SK-N-SH (cell line): ENCODE data around the gene DPM2. TPM values are rescaled to one million over a fixed set of nuclear protein-coding genes. Genes with fewer than 3 reads are reported as not detected.
A peak's percentile ranks its signal among the peaks of the same experiment; 100 is the strongest.

ENCODE experiments used
- CTCF ChIA-PET: fragments of 300-600, 350-600 bp; formaldehyde crosslinking; extraction: SDS; loops from one replicate; lab custom pipeline; 2021; lab: Yijun Ruan, JAX
- POLR2A ChIA-PET: fragments of 350-600 bp; sonication (Branson Sonifier 250); formaldehyde crosslinking; extraction: SDS; loops from one replicate; lab custom pipeline; 2020; ENCODE audit warnings: antibody characterized with exemption, inconsistent platforms; lab: Yijun Ruan, JAX
- DNase-seq: peaks from one replicate; pipeline ENCODE4 v3.0.0; 2012
- H2AFZ ChIP-seq: fragments of 200-600 bp; sonication (generic); 2 replicates; pipeline ENCODE4 v1.8.1; 2016; ENCODE audit warnings: antibody characterized with exemption, mild to moderate bottlenecking, low read depth
- H3F3A ChIP-seq: fragments of 200-600 bp; sonication (generic); replicated peaks from 2 replicates; pipeline ENCODE3; 2016; ENCODE audit warnings: antibody characterized with exemption, mild to moderate bottlenecking; ENCODE audit not compliant: insufficient read depth
- H3K27ac ChIP-seq, 2 experiments: fragments of 200-500 bp in 1 of 2; fragments of 200-600 bp in 1 of 2; sonication (Bioruptor generic) in 1 of 2; sonication (generic), shearing (Covaris generic) in 1 of 2; 2 replicates each; pipeline versions ENCODE4 v1.5.1 to v1.6.1; 2014 to 2016; ENCODE audit warnings: low read depth in 2 of 2, inconsistent platforms in 1 of 2, low read length in 1 of 2, mild to moderate bottlenecking in 1 of 2, mixed read lengths in 1 of 2
- H3K27me3 ChIP-seq: fragments of 200-600 bp; sonication (generic), shearing (Covaris generic); 2 replicates; pipeline ENCODE4 v1.6.1; 2016; ENCODE audit warnings: mixed run types; ENCODE audit not compliant: insufficient read depth
- H3K36me3 ChIP-seq, 2 experiments: fragments of 200-500 bp in 1 of 2; fragments of 200-600 bp in 1 of 2; sonication (Bioruptor generic) in 1 of 2; sonication (generic) in 1 of 2; replicated peaks in 1 of 2; 2 replicates each; pipeline versions ENCODE3 to v1.5.1; 2014 to 2016; ENCODE audit warnings: low read length in 1 of 2, mild to moderate bottlenecking in 1 of 2; ENCODE audit not compliant: insufficient read depth in 2 of 2, control insufficient read depth in 1 of 2
- H3K4me1 ChIP-seq, 2 experiments: fragments of 200-500 bp in 1 of 2; fragments of 200-600 bp in 1 of 2; sonication (Bioruptor generic) in 1 of 2; sonication (generic), shearing (Covaris generic) in 1 of 2; 2 replicates each; pipeline versions ENCODE4 v1.5.1 to v1.6.1; 2014 to 2016; ENCODE audit warnings: low read depth in 1 of 2, low read length in 1 of 2, mixed run types in 1 of 2; ENCODE audit not compliant: insufficient read depth in 2 of 2, control insufficient read depth in 1 of 2
- H3K4me2 ChIP-seq: fragments of 200-600 bp; sonication (generic), shearing (Covaris generic); 2 replicates; pipeline ENCODE4 v1.6.1; 2017; ENCODE audit warnings: mixed run types
- H3K4me3 ChIP-seq, 2 experiments: fragments of 200-500 bp in 1 of 2; fragments of 200-600 bp in 1 of 2; sonication (Bioruptor generic) in 1 of 2; sonication (generic), shearing (Covaris generic) in 1 of 2; 2 replicates each; pipeline versions ENCODE4 v1.5.1 to v1.8.1; 2014 to 2016; ENCODE audit warnings: low read depth in 2 of 2, inconsistent platforms in 1 of 2, low read length in 1 of 2, mild to moderate bottlenecking in 1 of 2, mixed read lengths in 1 of 2, moderate library complexity in 1 of 2
- H3K79me2 ChIP-seq: fragments of 200-600 bp; sonication (generic); 2 replicates; pipeline ENCODE4 v1.8.1; 2017; ENCODE audit warnings: mild to moderate bottlenecking; ENCODE audit not compliant: insufficient read depth
- H3K9ac ChIP-seq: fragments of 200-600 bp; sonication (generic); 2 replicates; pipeline ENCODE4 v1.6.1; 2017; ENCODE audit warnings: mixed run types
- H3K9me2 ChIP-seq: fragments of 200-600 bp; sonication (generic); 2 replicates; pipeline ENCODE4 v1.6.1; 2017; ENCODE audit warnings: mixed run types
- H3K9me3 ChIP-seq: fragments of 200-600 bp; sonication (generic); 2 replicates; pipeline ENCODE4 v1.6.1; 2017; ENCODE audit warnings: mixed run types, mild to moderate bottlenecking, moderate library complexity
- H4K20me1 ChIP-seq: fragments of 200-600 bp; sonication (generic); 2 replicates; pipeline ENCODE4 v1.6.1; 2017; ENCODE audit warnings: mild to moderate bottlenecking, mixed run types; ENCODE audit not compliant: insufficient read depth
- CHD2 ChIP-seq: fragments of 150-350 bp; IDR thresholded peaks from 2 replicates; pipeline ENCODE4 v1.6.1; 2018; ENCODE audit warnings: low read length; ENCODE audit not compliant: partially characterized antibody
- CTCF ChIP-seq: fragments of 200-600 bp; sonication (generic); IDR thresholded peaks from 2 replicates; pipeline ENCODE4 v1.6.1; 2017; ENCODE audit warnings: antibody characterized with exemption, mild to moderate bottlenecking, moderate library complexity
- EZH2phosphoT487 ChIP-seq: fragments of 200-600 bp; sonication (generic); IDR thresholded peaks from 2 replicates; pipeline ENCODE4 v1.6.1; 2017; ENCODE audit warnings: low read depth, mixed run types, mild to moderate bottlenecking, antibody characterized with exemption, moderate library complexity, borderline replicate concordance
- FOXM1 ChIP-seq: IDR thresholded peaks from 2 replicates; pipeline ENCODE4 v1.4.0; 2012; ENCODE audit warnings: low read depth, mild to moderate bottlenecking
- GABPA ChIP-seq: IDR thresholded peaks from 2 replicates; pipeline ENCODE4 v1.4.0; 2012; ENCODE audit warnings: low read depth, mild to moderate bottlenecking
- JUND ChIP-seq: IDR thresholded peaks from 2 replicates; pipeline ENCODE4 v1.4.0; 2012
- MEF2A ChIP-seq: IDR thresholded peaks from 2 replicates; pipeline ENCODE4 v1.4.0; 2012; ENCODE audit warnings: low read depth, borderline replicate concordance
- MXI1 ChIP-seq: IDR thresholded peaks from 2 replicates; pipeline ENCODE4 v1.6.1; 2012; ENCODE audit warnings: mild to moderate bottlenecking, low read depth, low read length, improper control_type of control experiment
- NRF1 ChIP-seq: IDR thresholded peaks from 2 replicates; pipeline ENCODE4 v1.6.1; 2012; ENCODE audit warnings: low read depth, mild to moderate bottlenecking, low read length
- RCOR1 ChIP-seq: fragments of 150-350 bp; IDR thresholded peaks from 2 replicates; pipeline ENCODE4 v1.6.1; 2017; ENCODE audit warnings: antibody characterized with exemption, low read length
- REST ChIP-seq: IDR thresholded peaks from 2 replicates; pipeline ENCODE4 v1.6.1; 2012; ENCODE audit warnings: mild to moderate bottlenecking, low read depth, low read length, moderate library complexity
- TAF1 ChIP-seq: IDR thresholded peaks from 2 replicates; pipeline ENCODE4 v1.6.1; 2012; ENCODE audit warnings: low read depth, mild to moderate bottlenecking, low read length, moderate library complexity, borderline replicate concordance
- WGBS: methylation state at CpG from one replicate; pipeline ENCODE4 v1.1.6; 2017; ENCODE audit warnings: low lambda C conversion rate; 5-methylcytosine and 5-hydroxymethylcytosine counted together
- polyA plus RNA-seq, 3 experiments: library from polyadenylated mRNA; depleted of rRNA; stranded (reverse); fragments of >200 nt; gene quantifications; 2 replicates each; pipeline ENCODE4 v1.2.3, GENCODE V29; 2012
- TF ChIP-seq, protein P1 (sequence below): IDR thresholded peaks from 2 replicates; pipeline ENCODE4 v1.4.0; 2012; ENCODE audit warnings: low read depth, borderline replicate concordance
- TF ChIP-seq, protein P2 (sequence below): IDR thresholded peaks from 2 replicates; pipeline ENCODE4 v1.4.0; 2012; ENCODE audit warnings: low read depth

DPM2 gene
- polyA plus RNA-seq, 1 of the 3 experiments (the other 2 are of a cell fraction) = 106 TPM

GRCh38 chr9:127934248-127934647 is 3.4 kb downstream of the DPM2 start:
- Histone ChIP-seq H3K27ac (no peak overlapping the region; a peak in 1 of 4 replicates), H3K4me1 (peaks cover 18 to 50% of the 10 kb centered on the region in 2 experiments), H3K79me2 (peaks cover 46% of the 10 kb centered on the region), H3K4me2 (no peak overlapping the region), H3K9me2 (no peaks in the 10 kb centered on the region), H4K20me1 (0 out of 2 replicates have a peak, but pooled peaks cover 6% of the 10 kb centered on the region), H3K9ac (no peak overlapping the region), H3K27me3 (no peaks in the 10 kb centered on the region), H3F3A (peaks cover 12% of the 10 kb centered on the region), H3K4me3 (no peak overlapping the region), H3K9me3 (no peaks in the 10 kb centered on the region), H2AFZ (no peak overlapping the region), H3K36me3 (peaks cover 3 to 5% of the 10 kb centered on the region in 2 experiments)
- DNase-seq = no peak
- CTCF ChIA-PET = interaction anchor here (0.7 to 3.8 kb wide), 4 partner anchors 10 to 183 kb away, joined by 3 to 32 read pairs (median 12); no protein-coding TSS in a partner anchor
- POLR2A ChIA-PET = interaction anchor here (0.6 kb wide), 1 partner anchor 128 kb away, joined by 3 read pairs; no protein-coding TSS in a partner anchor
- no peak for TF ChIP-seq REST
- TF ChIP-seq CTCF = 0 out of 2 replicates have a peak, but pooled peaks have one; percentile 20
- 95% methylated on average over 4 of the region's 4 CpGs for WGBS

- 27% methylated on average over 17 of the region's 18 CpGs for WGBS
- CTCF ChIA-PET = interaction anchor here (0.6 to 2.0 kb wide), 10 partner anchors 10 to 1007 kb away, joined by 3 to 13 read pairs (median 5); no protein-coding TSS in a partner anchor
- peak overlapping the region; percentile 52; the same call in 1 of the 2 replicates for H2AFZ ChIP-seq
- POLR2A ChIA-PET = interaction anchor here (0.6 to 1.2 kb wide), 3 partner anchors 11 to 862 kb away, joined by 3 to 5 read pairs (median 4); no protein-coding TSS in a partner anchor
- H3K9me2 ChIP-seq = no peaks in the 10 kb centered on the region
- peak overlapping the region; percentile 80 to 91 for H3K27ac ChIP-seq
- H3K4me1 ChIP-seq = peaks cover 15 to 40% of the 10 kb centered on the region in 2 experiments
- peak overlapping the region; percentile 59 for H3K9ac ChIP-seq
- peak overlapping the region; percentile 90 for H3K4me2 ChIP-seq
- peaks cover 3 to 5% of the 10 kb centered on the region in 2 experiments for H3K36me3 ChIP-seq
- H3K4me3 ChIP-seq = peak overlapping the region; percentile 59 to 64
- no peaks in the 10 kb centered on the region for H3K27me3 ChIP-seq
- no peaks in the 10 kb centered on the region for H3K9me3 ChIP-seq
- H3K79me2 ChIP-seq = peaks cover 32% of the 10 kb centered on the region
- H4K20me1 ChIP-seq = 0 out of 2 replicates have a peak, but pooled peaks cover 2% of the 10 kb centered on the region
- H3F3A ChIP-seq = peaks cover 19% of the 10 kb centered on the region
- DNase-seq = peak; percentile 72
- no peak for TF ChIP-seq RCOR1
- TF ChIP-seq EZH2phosphoT487 = no peak
- TF ChIP-seq GABPA = no peak
- no peak for TF ChIP-seq TAF1
- TF ChIP-seq NRF1 = no peak
- no peak for TF ChIP-seq FOXM1
- TF ChIP-seq, protein P1, sequence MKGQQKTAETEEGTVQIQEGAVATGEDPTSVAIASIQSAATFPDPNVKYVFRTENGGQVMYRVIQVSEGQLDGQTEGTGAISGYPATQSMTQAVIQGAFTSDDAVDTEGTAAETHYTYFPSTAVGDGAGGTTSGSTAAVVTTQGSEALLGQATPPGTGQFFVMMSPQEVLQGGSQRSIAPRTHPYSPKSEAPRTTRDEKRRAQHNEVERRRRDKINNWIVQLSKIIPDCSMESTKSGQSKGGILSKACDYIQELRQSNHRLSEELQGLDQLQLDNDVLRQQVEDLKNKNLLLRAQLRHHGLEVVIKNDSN = peak; percentile 43; the same call in 1 of the 2 replicates
- TF ChIP-seq, protein P2, sequence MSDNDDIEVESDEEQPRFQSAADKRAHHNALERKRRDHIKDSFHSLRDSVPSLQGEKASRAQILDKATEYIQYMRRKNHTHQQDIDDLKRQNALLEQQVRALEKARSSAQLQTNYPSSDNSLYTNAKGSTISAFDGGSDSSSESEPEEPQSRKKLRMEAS = 0 out of 2 replicates have a peak, but pooled peaks have one; percentile 18
- TF ChIP-seq MXI1 = no peak
- peak; percentile 34 for TF ChIP-seq JUND
- no peak for TF ChIP-seq MEF2A
- TF ChIP-seq CHD2 = no peak
Measured at GRCh38 chr9:127931092-127931881, 6.4 kb downstream of the DPM2 start.
